Stimulated activated CD4-positive, alpha-beta T cell treated with anti-CD3 and anti-CD28 coated beads, Interleukin-1b, Interleukin-23, amount 100 ng/mL, for 48 hours (primary cell): ENCODE data around the gene IFT88.

Experiments
- DNase-seq: peaks from one replicate; pipeline ENCODE4 v3.0.0-alpha.2; 2020

Gene IFT88, protein sequence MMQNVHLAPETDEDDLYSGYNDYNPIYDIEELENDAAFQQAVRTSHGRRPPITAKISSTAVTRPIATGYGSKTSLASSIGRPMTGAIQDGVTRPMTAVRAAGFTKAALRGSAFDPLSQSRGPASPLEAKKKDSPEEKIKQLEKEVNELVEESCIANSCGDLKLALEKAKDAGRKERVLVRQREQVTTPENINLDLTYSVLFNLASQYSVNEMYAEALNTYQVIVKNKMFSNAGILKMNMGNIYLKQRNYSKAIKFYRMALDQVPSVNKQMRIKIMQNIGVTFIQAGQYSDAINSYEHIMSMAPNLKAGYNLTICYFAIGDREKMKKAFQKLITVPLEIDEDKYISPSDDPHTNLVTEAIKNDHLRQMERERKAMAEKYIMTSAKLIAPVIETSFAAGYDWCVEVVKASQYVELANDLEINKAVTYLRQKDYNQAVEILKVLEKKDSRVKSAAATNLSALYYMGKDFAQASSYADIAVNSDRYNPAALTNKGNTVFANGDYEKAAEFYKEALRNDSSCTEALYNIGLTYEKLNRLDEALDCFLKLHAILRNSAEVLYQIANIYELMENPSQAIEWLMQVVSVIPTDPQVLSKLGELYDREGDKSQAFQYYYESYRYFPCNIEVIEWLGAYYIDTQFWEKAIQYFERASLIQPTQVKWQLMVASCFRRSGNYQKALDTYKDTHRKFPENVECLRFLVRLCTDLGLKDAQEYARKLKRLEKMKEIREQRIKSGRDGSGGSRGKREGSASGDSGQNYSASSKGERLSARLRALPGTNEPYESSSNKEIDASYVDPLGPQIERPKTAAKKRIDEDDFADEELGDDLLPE

DNA sequence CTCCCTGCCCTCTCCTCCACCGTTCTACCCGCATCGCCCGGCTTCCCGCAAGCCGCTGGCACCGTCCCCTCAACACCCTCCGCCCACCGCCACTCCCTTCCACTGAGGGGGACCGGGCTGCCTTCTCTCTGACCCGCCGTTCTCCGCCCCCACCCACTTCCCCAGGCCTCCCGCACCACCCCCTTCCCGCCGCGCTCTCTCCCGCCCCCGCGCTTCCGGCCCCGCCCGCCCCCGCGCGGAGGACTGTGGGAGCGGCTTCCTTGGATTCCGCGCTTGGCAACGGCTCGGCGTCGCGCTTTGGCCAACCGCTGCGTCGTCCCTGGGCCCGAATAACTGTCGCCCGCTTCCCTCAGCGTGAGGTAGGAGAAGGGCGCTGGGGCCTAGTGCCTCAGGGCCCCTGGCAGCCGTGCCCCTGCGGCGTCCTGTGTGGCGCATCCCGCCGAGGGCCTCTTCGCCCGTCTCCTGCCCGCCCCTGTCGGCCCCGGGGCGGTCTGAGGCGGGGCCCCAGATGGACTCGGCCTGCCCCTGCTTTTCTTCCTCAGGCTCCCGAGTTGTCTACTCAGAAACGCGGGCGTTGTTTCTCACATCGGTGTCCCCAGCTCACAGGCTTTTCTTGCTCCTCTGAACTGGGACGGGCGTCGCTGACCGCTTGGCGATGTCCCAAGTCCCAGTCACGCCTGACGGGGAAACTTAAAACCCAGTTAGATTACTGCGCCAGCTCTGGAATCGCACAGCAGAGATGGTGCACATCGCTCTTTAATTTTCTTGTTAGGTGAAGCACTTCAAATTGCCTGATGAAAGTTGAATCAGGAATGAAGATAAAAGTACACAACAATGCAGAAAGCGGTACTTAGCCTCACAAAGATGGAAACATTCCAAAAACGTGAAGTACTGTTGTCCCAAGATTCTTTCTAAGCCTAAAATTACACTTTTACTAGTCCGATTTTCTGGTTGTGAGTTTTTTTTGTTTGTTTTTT is at the start of gene IFT88:
TSS of gene IFT88 (plus strand) at position 260 of the 977 bp plus-strand sequence. CDS start 7,229 bp downstream, outside the sequence.
- DNase-seq, result peak; percentile 77

DNA sequence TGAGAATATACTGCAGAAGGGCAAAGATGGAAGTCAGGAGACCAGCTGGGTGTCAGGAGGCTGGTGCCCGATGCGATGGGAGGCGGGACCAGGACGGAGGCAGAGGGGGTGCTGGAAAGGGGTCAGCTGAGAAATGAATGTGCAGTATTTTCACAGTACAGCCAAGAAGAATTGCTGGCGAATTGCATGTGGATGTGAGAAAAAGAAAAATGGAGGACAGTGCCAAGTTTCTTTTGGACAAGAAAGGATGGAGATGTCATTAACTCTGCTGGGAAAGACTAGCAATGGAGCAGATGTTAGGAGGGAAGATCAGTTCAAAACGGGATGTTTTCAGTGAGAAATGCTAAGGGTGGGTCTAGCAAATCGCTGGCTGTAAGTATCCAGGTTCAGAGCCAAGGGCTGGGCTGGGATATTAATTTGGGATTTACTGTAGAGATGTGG is 48.3 kb upstream of the IFT88 start:
- DNase-seq, result no peak

DNA sequence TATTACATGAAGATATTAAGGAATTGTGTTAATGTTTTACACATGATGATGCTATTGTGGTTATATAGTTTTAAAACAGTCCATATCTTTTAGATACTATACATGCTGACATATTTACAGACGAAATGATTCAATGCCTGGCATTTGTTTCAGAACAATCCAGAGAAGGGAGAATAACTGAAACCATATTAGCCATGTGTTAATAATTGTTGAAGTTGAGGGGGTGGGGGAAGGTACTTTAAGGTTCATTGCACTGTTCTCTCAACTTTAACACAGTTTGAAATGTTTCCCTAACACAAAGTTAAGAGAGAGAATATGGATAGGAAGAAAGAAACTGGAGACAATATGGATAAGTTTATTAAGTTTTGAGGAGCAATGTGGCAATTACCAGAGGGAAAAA is 47.1 kb upstream of the IFT88 start:
- no peak for DNase-seq

DNA sequence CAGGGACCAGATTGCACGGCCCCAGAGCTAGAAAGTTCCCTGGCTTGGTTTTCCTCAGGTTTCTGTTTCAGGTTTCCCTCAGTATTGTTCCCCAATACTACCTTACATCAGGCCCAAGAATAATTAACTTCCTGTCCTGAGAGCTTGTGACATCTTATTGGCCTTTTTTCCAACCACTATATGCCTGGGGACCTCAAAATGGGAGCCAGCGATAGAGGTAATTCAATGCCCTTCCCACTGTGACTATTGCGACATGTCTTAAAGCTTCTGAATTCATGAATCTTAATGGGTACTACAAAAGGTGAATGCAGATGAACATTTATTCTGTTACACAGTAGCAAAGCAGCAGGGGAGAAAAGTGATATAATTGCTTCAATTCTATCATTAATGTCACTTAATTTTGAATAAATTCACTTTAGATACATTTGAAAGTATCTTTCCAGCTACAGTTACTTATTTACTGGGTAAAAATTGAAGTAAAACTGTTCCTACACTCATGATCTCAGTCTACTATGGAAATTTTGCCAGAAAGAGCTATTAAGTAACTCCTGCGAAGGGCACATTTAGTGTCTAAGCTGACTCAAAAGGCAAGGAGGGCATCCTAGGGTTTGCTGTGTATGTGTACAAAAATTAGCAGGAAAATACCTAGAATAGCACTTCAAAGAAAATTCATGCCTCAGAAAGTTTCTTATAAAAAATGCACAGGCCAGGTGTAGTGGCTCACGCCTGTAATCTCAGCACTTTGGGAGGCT is 45.4 kb upstream of the IFT88 start:
- DNase-seq, result no peak

DNA sequence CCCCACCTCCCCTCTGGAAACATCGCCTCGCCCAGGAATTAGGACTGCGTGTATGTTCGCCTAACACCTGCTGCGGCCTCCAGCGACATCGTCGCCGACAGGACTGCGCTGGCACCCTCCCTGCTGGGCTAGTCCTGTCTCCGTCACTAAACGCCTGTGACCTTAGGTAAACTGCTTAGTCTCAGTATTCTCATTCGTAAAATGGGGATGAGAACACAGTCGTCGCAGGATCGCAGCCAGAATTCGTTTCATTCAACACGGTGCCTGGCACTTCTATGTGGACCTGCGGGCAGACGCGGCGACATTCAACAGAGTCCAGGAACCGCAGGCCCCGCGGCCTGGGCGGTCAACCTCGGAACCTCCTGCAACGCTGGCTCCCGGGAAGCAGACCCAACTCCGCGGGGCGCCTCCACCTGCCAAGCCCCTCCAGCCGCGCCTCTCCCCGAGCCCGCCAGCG is 41.8 kb upstream of the IFT88 start:
- peak; percentile 10 for DNase-seq

DNA sequence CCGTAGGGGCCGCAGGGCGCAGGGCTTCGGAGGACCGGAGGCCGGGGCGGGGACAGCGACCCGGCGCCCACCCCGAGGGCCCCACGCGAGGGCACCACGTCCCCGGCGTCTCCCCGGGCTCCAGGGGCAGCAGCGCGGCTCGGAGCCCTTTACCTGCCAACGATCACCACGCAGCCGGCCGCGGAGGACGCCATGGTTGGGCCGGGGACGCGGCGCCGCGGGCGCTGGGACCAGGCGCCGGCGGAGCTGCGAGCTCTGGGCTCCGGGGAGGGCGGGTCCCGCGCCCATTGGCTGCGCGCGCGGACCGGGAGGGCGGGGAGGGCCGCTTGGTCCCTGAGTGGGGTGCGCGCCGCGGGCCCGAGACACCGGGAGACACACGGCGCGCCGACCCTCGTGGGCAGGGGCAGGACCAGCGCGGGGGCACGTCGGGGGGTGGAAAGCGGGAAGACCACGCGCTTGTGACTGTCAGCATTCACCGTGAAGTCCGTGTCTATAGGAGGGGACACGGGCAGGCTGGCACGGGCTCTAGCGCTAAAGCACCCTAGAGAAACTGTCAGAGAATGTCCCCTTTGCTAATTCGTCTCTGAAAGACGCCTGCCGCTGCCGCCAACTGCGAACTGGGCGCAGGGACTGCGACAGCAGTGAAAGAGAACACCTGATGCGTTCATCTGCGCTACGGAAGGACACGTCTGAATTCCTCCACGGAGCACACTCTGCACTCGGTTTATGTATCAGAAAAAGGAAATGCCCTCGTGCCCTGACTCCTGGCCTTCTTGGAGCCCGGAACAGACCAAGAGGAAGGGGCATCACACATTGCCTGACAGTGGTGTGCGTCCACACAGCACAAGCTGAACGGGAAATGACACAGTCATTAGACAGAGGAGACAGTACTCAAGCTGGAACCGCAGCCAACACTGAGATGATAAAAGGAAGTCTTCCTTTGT is 41.1 kb upstream of the IFT88 start, which contains the start of gene CRYL1:
TSS of gene CRYL1 (minus strand) at position 257 of the 944 bp plus-strand sequence. CDS start at position 194, 63 bp downstream.
- peak; percentile 55 for DNase-seq

DNA sequence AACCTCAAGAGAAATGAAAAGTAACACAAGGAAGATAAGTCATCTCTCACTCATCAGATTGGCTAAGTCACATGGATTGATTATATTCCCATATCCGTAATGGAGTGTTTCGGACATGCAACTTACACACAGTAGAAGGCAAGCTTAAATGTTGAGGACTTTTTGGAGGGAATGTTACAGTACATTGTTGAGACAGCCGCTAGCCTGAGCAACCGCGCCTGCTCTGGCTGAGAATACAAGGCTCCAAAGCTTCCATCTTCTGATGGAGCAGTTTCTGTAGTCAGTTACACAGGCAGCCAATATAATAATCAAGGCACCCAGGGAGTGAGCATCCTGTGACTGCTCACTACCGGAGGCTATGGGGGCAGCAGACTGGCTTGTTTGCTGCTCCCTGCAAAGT is 40.3 kb upstream of the IFT88 start:
- DNase-seq, result no peak

DNA sequence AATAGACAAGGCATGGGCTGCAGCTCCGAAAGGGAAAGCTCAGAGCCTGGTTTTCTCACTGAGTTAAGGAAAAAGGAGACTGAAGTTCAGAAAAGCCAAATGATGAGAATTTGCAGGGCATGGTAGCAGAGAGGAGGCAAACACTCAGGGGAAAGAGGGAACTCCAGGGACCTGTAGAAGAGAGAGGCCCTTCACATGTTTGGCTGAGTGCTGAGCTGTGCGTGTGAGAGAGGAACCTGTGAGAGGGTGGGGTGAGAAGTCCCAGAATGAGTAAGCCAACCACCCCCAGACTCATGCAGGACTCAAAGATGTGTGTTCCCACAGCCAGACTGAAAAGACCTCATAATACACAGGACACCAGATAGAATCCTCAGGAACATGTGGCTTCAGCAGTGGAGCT is 38.5 kb upstream of the IFT88 start:
- DNase-seq, result peak; percentile 24

DNA sequence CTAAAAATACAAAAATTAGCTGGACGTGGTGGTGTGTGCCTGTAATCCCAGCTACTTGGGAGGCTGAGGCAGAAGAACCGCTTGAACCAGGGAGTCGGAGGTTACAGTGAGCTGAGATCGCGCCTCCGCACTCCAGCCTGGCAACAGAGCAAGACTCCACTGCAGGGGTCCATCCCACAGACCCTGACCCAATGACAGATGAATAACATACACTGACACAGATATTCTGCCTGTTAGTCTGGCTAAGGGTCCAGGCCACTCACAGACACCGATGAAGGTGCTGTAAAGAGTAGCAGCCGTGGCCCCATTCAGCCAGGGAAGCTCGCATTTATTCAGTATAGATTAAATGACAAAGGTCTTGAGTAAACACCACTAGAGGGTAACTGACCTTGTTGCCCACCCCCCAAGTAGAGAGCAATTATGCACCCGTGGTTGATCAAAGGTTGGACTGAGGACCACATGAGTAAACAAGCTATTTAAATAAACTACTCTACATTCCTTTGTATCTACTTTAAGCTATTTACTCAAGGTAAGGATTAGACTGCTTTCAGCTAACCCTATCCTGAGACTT is 32.8 kb upstream of the IFT88 start:
- DNase-seq, result no peak

DNA sequence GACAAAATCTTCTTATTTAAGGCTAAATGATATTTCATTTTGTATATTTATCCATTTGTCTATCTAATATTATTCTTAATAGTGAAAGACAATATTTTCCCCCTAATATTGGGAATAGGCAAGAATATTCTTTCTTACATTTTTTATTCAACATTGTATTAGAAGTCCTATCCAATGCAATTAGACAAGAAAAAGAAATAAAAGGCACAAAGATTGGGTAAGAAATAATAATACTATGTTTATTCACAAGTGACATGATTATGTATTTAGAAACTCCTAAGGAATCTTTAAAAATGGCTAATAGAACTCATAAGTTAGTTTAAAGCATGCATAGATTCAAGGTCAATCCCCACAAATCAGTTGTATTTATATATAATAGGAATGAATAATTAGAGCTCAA is 30.0 kb upstream of the IFT88 start:
- DNase-seq, result no peak

DNA sequence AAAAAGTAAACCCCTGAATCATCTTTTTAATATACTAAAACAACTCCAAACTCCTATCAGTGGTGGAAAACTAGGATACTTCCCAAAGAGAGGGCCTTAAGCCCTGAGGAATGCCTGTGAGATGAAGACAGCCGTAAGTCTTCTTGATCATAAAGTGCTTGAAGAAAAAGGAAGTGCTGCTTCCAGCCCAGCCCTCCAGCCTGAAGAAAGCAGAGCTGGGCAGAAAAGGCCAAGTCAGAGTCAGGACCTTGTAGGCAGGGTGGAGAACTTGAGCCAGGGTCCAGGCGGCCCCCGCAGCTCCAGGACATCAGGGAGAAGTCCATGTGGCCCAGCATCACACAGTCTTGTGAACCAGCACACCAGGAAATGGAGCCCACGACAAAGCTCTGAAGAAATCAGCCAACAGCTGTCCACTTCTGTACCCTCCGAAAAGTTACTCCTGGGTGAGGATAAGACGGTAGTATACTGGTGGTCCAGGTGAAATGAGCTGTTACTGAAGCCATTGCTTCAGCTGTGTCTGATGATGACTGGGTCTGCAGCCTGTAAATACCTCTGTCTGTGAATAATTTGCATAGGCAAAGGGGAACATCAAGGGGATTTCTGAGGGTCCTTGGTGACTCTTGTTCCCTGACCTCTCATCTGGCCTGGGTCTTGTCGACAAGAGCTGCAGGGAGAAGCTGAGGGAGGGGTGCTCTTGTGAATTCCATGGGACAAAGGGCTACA is 22.6 kb upstream of the IFT88 start:
- DNase-seq, result no peak

DNA sequence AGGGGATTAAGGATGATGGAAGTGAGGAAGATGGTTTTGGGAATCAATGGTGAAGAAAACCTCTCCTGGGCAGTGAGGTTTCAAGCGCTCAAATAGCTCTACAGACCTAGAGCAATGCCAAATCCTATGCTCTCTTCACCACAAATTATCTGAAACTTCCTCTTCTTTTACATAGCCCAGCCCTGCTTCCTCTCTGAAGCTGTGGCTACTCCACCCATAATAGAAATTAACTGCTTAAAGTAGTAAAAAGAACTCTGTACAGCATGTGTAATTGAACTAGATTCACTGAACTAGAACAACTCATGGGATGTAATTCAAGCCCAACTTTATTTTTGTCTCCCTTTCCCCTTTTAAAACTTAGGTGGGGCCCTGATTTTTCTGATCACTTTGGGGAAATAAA is 20.4 kb upstream of the IFT88 start:
- no peak for DNase-seq

DNA sequence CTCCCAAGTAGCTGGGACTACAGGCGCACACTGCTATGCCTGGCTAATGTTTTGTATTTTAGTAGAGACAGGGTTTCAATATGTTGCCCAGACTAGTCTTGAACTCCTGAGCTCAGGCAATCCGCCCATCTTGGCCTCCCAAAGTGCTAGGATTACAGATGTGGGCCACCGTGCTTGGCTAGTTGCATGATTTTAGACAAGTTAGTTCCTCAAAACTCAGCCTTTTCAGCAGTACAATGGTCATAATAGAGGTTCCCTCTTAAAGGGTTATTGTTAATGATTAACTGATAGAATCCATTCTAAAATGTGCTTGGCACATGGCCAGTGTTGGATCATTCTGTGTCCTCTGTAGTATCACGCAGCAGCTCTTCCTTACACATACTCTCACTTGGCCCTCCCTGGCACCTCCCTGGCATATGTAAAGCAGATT is 19.5 kb upstream of the IFT88 start:
- DNase-seq, result no peak

DNA sequence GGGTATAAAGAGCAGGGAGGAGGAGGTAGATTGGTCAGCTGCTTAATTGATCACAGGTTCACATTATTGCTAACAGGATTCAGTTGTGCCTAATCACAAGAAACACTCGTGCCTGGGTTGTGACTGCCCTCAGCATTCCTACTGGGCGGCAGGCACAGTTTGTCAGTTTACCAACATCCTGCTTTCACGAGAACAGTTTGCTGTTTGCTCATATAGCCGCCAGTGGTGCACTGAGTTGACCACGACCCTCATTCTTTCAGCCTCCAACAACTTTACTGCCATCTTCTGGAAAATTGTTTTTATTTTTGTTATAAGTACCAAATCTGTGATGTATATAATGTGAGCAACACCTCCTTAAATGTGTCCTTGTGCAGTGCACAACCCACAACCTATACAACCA is 16.2 kb upstream of the IFT88 start:
- DNase-seq, result no peak

DNA sequence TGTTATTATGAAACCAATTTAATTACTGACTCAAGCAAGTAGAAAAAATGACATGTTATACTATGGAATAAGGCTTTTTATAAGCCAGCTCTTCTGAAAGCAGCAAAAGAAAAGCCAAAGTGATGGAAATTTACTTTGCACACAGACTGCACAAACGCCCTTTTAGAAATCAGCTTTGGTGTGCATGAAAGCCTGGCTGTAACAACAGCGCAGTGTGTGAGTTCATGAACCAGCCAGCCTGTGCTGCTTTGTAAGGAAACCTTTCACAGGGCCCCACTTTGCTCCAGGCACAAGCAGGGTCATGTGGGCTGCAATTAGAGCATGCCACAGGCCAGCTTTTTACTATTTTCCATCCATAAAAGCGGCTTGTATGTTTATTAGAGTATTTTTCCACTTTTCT is 13.6 kb upstream of the IFT88 start:
- DNase-seq, result no peak

DNA sequence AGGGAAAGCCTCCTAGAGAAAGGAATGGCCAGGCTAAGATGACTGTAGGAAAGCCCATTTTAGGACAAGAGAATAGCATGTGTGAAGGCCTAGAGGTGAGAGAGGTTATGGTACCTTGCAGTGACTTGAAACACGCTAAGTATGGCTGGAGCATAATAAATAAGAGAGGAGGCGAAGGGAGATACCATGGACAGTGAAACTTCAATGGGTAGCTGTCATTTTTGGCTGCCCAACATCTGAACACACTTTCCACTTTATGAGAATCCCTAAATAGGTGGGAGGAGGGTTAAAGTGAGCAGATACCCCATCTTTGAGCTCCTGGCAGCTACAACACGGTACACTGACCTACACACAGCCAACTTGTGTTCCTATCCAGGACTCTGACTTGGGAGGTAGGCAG is 8.0 kb upstream of the IFT88 start:
- no peak for DNase-seq

DNA sequence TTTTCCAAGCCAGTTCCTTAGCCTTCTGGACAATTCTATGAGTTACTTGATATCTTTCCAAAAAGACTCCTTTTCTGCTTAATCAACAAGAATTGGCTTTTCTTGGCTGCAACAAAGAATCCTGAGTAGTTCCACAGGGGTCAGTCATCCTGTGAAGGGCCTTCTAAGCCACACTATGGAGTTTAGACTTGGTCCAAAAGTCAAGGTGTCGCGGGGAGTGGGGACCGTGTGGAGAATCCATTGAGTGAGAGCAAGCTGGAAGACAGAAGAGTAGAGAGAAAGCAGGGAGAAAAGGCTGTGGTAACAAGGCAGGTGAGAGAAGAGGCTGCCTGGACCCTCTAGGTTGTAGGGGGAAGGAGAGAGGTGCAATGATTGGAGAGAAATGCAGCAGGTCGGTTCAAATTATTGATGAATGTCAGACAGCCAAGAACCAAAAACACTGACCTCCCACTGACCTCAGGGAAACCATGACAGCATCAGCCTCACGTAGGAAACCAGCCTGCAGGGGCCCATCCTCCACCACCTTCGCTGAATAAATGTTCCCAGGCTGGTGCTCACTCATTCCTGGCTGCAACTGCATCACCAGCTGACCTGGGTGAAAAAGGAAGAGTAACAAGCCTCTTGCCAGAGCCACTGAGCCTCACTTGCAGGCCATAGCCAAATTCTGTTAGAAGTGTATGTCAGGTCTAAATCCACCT is 7.1 kb upstream of the IFT88 start:
- DNase-seq, result no peak

DNA sequence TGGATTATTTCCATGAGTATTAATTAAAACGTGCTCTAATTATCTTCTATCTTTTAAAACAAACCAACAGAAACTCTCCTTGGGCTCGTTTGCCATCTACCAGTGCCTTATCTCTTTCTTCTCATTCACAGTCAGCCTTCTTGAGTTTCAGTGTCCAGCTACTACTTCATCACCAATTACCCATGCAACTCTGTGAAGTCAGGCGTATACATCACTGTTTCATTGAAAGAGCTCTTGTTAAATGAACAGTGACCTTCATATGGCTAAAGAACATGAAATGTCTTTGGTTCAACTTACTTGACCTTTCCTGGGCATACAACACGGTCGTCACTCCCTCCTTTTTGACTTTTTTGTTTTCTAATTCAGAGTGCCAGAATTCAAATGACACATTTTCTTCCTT is 5.2 kb upstream of the IFT88 start:
- no peak for DNase-seq
